Activated CD4-positive, alpha-beta T cell treated with anti-CD3 and anti-CD28 coated beads, Interleukin-2, amount 10 ng/mL, durations not matched to agents 24 days and 14 days (primary cell): Measurements from ENCODE around the gene SMS. TPM values are rescaled to one million over a fixed set of nuclear protein-coding genes. Genes with fewer than 3 reads are reported as not detected.

Experiments
- DNase-seq: peaks from one replicate; pipeline ENCODE4 v3.0.0; 2022
- H3K27ac Mint-ChIP-seq: one replicate; pipeline ENCODE4 v1.8.0; 2022; ENCODE audit warnings: mild to moderate bottlenecking, mixed read lengths
- H3K27me3 Mint-ChIP-seq: one replicate; pipeline ENCODE4 v1.8.0; 2022; ENCODE audit warnings: mixed read lengths
- H3K36me3 Mint-ChIP-seq: one replicate; pipeline ENCODE4 v1.8.0; 2022; ENCODE audit warnings: low read depth, mild to moderate bottlenecking, mixed read lengths
- H3K4me1 Mint-ChIP-seq: one replicate; pipeline ENCODE4 v1.8.0; 2021; ENCODE audit warnings: mixed read lengths
- H3K4me3 Mint-ChIP-seq: one replicate; pipeline ENCODE4 v1.8.0; 2022; ENCODE audit warnings: mild to moderate bottlenecking, moderate library complexity, mixed read lengths
- H3K9me3 Mint-ChIP-seq: one replicate; pipeline ENCODE4 v1.8.0; 2021; ENCODE audit warnings: mixed read lengths
- intact Hi-C: fragments of 100-400 bp; cut with micrococcal nuclease; formaldehyde crosslinking; loops from one replicate; pipeline ENCODE4 v1.15.1; 2023
- total RNA-seq: library from RNA; stranded (reverse); gene quantifications from 2 replicates; pipeline ENCODE4 v1.2.3, GENCODE V29; 2022

The SMS gene
- total RNA-seq, 1 donor from 2014 or later, result 161 TPM

GRCh38 chrX:22043872-22044271, 103.4 kb downstream of the SMS start:
- peaks cover 6% of the 10 kb centered on the region for H3K4me1 Mint-ChIP-seq
- intact Hi-C loops, result no loop called here
- no peak for DNase-seq
- H3K27ac Mint-ChIP-seq, result no peak overlapping the region
- no peak overlapping the region for H3K4me3 Mint-ChIP-seq
- H3K36me3 Mint-ChIP-seq, result peaks cover 13% of the 10 kb centered on the region
- H3K9me3 Mint-ChIP-seq, result no peaks in the 10 kb centered on the region
- H3K27me3 Mint-ChIP-seq, result no peaks in the 10 kb centered on the region

Other genes starting within 250 kb of the SMS start
- not detected in 2 replicates for gene SMPX, start 182.6 kb upstream of the SMS start, total RNA-seq
- 10.0 and 11.3 TPM in 2 replicates for gene MBTPS2, start 101.1 kb upstream of the SMS start, total RNA-seq
- 1.4 and 2.2 TPM in 2 replicates for gene YY2, start 84.7 kb upstream of the SMS start, total RNA-seq
- 13.2 and 13.4 TPM in 2 replicates for gene PHEX, start 91.6 kb downstream of the SMS start, total RNA-seq